ENCODE data around the gene NAPSA. TPM values are rescaled to one million over a fixed set of nuclear protein-coding genes. Genes with fewer than 3 reads are reported as not detected.

Gene NAPSA
- total and polyA plus RNA-seq, 7 donors = 0.55 to 2.4 (median 0.95) TPM; not detected in 2

DNA sequence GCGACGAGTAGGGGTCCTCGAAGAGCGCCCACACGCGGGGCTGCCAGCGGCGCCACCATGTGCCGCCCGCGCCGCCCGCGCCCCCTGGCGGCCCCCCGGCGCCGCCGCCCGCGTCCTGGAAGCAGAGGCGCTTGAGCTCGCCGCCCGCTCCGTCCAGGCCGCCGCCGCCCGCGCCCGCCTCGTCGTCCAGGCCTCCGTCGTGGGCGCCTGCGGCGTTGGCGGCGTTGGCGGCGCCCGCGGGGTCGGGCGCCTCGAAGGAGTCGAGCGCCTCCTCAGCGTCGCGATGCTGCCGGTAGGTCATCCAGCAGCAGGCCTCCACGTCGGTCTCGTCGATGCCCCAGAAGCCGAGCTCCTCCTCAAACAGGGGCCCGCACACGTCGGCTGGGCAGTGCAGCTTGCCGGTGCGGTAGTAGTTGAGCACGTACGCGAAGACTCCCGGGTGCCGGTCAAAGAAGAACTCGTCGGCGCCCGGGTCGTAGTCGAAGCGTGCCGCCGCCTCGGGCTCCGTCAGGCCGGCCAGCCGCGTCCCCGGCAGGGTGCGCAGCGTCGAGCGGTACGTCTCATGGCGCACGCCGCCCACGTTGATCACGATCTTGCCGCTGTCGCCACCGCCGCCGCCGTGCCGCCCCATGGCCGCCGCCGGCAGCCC lies 37.1 kb downstream of the NAPSA start:
- no peaks in the 10 kb centered on the region for H3K9me3 ChIP-seq
- no peak for DNase-seq
- WGBS, 2 donors = 1 to 3% methylated on average over 104 of the region's 104 CpGs
- TF ChIP-seq POLR2AphosphoS5 (IDR thresholded peaks at IDR 0.05) = no peak
- peaks cover 0 to 40% (median 31%) of the 10 kb centered on the region in 4 donors for H3K4me1 ChIP-seq
- peaks cover 50 to 75% (median 74%) of the 10 kb centered on the region in 3 donors for H3K27me3 ChIP-seq
- intact Hi-C loops (cut with DNase I) = no loop called here
- H3K36me3 ChIP-seq = no peaks in the 10 kb centered on the region
- no peak overlapping the region for H3K27ac ChIP-seq
- peak overlapping the region in 2 of 4 donors; percentile 40 to 41 for H3K4me3 ChIP-seq

DNA sequence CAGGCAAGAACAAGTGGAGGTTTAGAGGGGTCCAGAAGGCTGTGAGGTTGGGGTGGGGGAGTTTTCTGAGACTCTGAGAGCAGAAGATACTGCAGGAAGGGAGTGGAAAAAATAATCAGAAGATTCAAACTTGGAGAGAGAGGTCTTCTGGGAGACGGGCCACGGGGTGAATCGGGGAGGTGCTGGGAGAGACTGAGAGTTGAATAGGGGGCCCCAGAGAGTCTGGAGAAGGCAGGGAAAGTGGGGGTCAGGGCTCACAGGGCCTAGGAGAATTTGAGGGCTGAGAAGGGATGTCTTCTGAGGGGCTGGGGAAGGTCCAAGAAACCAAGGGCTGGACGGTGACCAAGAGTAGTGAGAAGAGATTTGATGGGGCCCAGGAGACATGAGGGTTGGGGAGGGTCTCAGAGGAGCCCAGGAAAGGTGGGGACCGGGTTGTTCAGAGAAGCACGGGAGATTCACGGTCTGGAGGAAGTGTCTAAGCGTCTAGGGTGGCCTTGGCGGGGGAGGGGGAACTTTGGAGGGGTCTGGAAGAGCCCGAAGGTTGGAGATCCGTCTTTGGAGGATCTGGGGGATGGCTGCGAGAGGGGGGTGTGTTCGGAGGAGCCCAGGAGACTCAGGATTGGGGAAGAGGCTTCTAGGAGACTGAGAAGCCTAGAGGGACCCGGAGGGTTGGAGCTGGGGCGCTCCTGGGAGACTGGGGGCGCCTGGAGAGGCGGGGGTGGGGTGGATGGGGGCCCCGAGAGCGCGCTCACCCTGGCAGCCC lies 37.8 kb downstream of the NAPSA start:
- Histone ChIP-seq H3K4me3 (no peak overlapping the region), H3K27me3 (peaks cover 43 to 68% (median 67%) of the 10 kb centered on the region in 3 donors), H3K9me3 (no peaks in the 10 kb centered on the region), H3K27ac (no peak overlapping the region), H3K36me3 (no peaks in the 10 kb centered on the region), H3K4me1 (peaks cover 0 to 34% (median 26%) of the 10 kb centered on the region in 4 donors)
- TF ChIP-seq POLR2A (IDR thresholded peaks at IDR 0.05) (no peak), CTCF (IDR thresholded peaks at IDR 0.05) (no peak), EP300 (IDR thresholded peaks at IDR 0.05) (no peak), POLR2AphosphoS5 (IDR thresholded peaks at IDR 0.05) (no peak)
- 17 to 19% methylated on average over 20 of the region's 20 CpGs for WGBS, 2 donors
- no peak for DNase-seq
- intact Hi-C loops (cut with DNase I) = no loop called here

DNA sequence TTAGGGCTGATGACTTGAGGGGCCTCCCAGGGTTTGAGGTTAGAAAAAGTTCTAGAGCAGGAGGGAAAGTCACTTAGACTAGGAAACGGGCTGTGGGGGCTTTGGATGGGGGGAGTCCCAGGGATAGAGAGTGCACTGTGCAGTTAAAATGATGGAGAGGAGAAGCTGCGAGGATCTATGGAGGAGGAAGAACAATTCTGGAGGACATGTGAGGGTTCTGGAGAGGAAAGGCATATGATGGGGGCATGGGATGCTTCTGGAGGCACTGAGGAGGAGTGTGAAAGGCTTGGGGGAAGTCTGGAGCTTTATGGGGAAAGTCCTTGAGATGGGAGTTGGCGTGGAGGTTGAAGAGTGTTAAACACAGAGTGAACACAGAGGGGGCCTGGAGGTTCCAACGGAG lies 38.4 kb downstream of the NAPSA start:
- no peak overlapping the region for H3K27ac ChIP-seq
- H3K9me3 ChIP-seq = no peaks in the 10 kb centered on the region
- H3K27me3 ChIP-seq = peaks cover 37 to 62% (median 61%) of the 10 kb centered on the region in 3 donors
- TF ChIP-seq CTCF (IDR thresholded peaks at IDR 0.05) = no peak
- intact Hi-C loops (cut with DNase I) = no loop called here
- no peaks in the 10 kb centered on the region for H3K36me3 ChIP-seq
- H3K4me3 ChIP-seq = no peak overlapping the region
- H3K4me1 ChIP-seq = peaks cover 0 to 34% (median 26%) of the 10 kb centered on the region in 4 donors
- 29 to 45% methylated on average over 4 of the region's 4 CpGs for whole genome bisulfite sequencing, 2 donors
- DNase-seq = no peak

- no peak overlapping the region for H3K27ac ChIP-seq
- peaks cover 0 to 34% (median 26%) of the 10 kb centered on the region in 4 donors for H3K4me1 ChIP-seq
- H3K9me3 ChIP-seq = no peaks in the 10 kb centered on the region
- intact Hi-C loops (cut with DNase I) = no loop called here
- H3K36me3 ChIP-seq = no peaks in the 10 kb centered on the region
- WGBS, 2 donors = 6 to 12% methylated on average over 26 of the region's 26 CpGs
- H3K27me3 ChIP-seq = peaks cover 33 to 55% (median 53%) of the 10 kb centered on the region in 3 donors
- no peak overlapping the region for H3K4me3 ChIP-seq
- no peak for DNase-seq
- TF ChIP-seq POLR2AphosphoS5 (IDR thresholded peaks at IDR 0.05) (no peak), POLR2A (IDR thresholded peaks at IDR 0.05) (no peak), EP300 (IDR thresholded peaks at IDR 0.05) (no peak), CTCF (IDR thresholded peaks at IDR 0.05) (no peak)
These were observed 39.3 kb downstream of the NAPSA start for GRCh38 chr19:50326101-50326664.

All from sigmoid colon (tissue), 7 donors.